Activated CD4-positive, alpha-beta memory T cell treated with anti-CD3 and anti-CD28 coated beads for 36 hours (primary cell): Measurements from ENCODE around the gene HEYL. TPM values are rescaled to one million over a fixed set of nuclear protein-coding genes. Genes with fewer than 3 reads are reported as not detected.

Experiments
- CTCF ChIA-PET: fragments of 350-600 bp; sonication (Branson Sonifier 250); formaldehyde crosslinking; loops from one replicate; lab custom pipeline; 2021; ENCODE audit warnings: antibody characterized with exemption, inconsistent platforms; lab: Charles Lee
- POLR2A ChIA-PET: fragments of 350-600 bp; sonication (Branson Sonifier 250); formaldehyde crosslinking; loops from one replicate; lab custom pipeline; 2021; ENCODE audit warnings: antibody characterized with exemption; lab: Charles Lee
- DNase-seq: peaks from one replicate; pipeline ENCODE4 v3.0.0-alpha.2; 2020
- H3K27ac Mint-ChIP-seq: one replicate; pipeline ENCODE4 v1.8.0; 2021; ENCODE audit warnings: mixed read lengths
- H3K27me3 Mint-ChIP-seq: one replicate; pipeline ENCODE4 v1.8.0; 2021; ENCODE audit warnings: mixed read lengths
- H3K36me3 Mint-ChIP-seq: one replicate; pipeline ENCODE4 v1.8.0; 2021; ENCODE audit warnings: mixed read lengths
- H3K4me1 Mint-ChIP-seq: one replicate; pipeline ENCODE4 v1.8.0; 2021; ENCODE audit warnings: low read depth, mixed read lengths
- H3K4me3 Mint-ChIP-seq: one replicate; pipeline ENCODE4 v1.8.0; 2021; ENCODE audit warnings: mild to moderate bottlenecking, mixed read lengths
- H3K9me3 Mint-ChIP-seq: one replicate; pipeline ENCODE4 v1.8.0; 2021; ENCODE audit warnings: mixed read lengths
- intact Hi-C: fragments of 100-400 bp; cut with micrococcal nuclease; formaldehyde crosslinking; loops from one replicate; pipeline ENCODE4 v1.15.1; 2023
- total RNA-seq, 2 experiments: library from RNA; stranded (reverse); gene quantifications; one replicate each; pipeline ENCODE4 v1.2.3, GENCODE V29; 2021

Gene HEYL
- total RNA-seq, 2 experiments from 2014 or later: 0.19 TPM

DNA sequence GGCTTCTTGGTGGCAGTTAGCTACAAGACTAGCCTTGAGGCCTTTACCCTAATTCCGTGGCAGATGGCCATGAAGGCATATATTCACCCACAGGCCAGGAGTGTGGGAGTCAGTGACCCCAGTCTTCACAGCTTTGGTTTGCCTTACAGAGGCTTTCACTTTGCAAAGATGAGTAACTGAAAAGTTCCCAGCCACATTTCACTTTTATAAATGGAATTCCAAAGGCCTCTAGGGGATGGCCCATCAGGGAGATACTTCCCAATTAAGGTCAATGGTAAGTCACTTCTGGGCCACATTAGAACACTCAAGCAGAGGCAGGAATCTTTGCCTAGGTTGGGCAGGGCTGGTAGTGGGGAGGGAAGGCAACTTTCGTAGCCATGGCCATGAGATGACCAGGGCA is 13.1 kb upstream of the HEYL start:
- ChIA-PET CTCF (interaction anchor here (0.6 to 9.8 kb wide), 7 partner anchors 15 to 689 kb away, joined by 3 to 383 read pairs (median 9); partner anchors contain the start of gene NT5C1A), POLR2A (no interaction called here)
- no peaks in the 10 kb centered on the region for H3K36me3 Mint-ChIP-seq
- H3K27me3 Mint-ChIP-seq: peaks cover 12% of the 10 kb centered on the region
- intact Hi-C loops: loop anchor here (5.0 kb wide), 1 partner anchor 65 kb away; no protein-coding TSS in a partner anchor
- H3K9me3 Mint-ChIP-seq: no peaks in the 10 kb centered on the region
- no peak for DNase-seq
- no peak overlapping the region for H3K4me3 Mint-ChIP-seq
- peaks cover 12% of the 10 kb centered on the region for H3K4me1 Mint-ChIP-seq
- H3K27ac Mint-ChIP-seq: no peak overlapping the region

DNA sequence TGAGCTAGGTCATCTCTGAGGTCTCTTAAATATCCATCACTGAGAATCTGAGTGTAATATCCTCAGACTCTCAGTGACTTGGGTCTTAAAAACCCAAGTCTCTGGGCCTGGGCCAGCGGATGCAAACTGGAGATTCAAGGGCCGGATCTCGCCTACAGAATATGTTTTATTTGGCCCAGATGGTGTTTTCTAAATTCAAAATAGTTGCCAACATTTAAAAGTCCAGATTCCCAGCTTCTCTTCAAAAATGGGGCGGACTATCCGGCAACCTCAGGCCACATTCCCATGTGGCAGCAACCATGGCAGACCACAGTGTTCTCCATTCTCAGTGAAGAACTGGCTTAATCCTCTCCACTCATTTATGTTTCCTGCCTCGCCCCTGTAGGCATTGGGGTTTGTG is 12.7 kb upstream of the HEYL start:
- POLR2A ChIA-PET: no interaction called here
- H3K4me3 Mint-ChIP-seq: no peak overlapping the region
- no peaks in the 10 kb centered on the region for H3K9me3 Mint-ChIP-seq
- DNase-seq: no peak
- no peak overlapping the region for H3K27ac Mint-ChIP-seq
- peaks cover 12% of the 10 kb centered on the region for H3K27me3 Mint-ChIP-seq
- intact Hi-C loops: loop anchor here (5.0 kb wide), 1 partner anchor 65 kb away; no protein-coding TSS in a partner anchor
- CTCF ChIA-PET: interaction anchor here (0.6 to 9.8 kb wide), 4 partner anchors 15 to 690 kb away, joined by 3 to 383 read pairs (median 14); no protein-coding TSS in a partner anchor
- peaks cover 9% of the 10 kb centered on the region for H3K4me1 Mint-ChIP-seq
- no peaks in the 10 kb centered on the region for H3K36me3 Mint-ChIP-seq

DNA sequence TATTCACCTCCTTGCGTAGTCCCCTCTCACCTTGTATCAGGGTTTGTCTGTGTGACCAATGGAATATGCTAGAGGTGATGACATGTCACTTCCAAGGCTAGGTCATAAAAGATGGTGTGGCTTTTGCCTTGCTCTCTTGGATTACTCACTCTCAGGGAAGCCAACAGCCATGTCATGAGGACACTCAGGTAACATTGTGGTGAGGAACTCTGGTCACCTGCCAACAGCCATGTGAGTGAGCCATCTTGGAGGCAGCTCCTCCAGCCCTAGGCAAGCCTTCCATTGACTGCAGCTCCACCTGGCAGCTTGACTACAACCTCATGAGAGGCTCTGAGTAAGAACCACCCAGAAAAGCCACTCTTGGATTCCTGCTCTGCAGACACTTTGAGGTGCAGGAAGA is 11.0 kb upstream of the HEYL start:
- peaks cover 7% of the 10 kb centered on the region for H3K4me1 Mint-ChIP-seq
- POLR2A ChIA-PET: no interaction called here

DNA sequence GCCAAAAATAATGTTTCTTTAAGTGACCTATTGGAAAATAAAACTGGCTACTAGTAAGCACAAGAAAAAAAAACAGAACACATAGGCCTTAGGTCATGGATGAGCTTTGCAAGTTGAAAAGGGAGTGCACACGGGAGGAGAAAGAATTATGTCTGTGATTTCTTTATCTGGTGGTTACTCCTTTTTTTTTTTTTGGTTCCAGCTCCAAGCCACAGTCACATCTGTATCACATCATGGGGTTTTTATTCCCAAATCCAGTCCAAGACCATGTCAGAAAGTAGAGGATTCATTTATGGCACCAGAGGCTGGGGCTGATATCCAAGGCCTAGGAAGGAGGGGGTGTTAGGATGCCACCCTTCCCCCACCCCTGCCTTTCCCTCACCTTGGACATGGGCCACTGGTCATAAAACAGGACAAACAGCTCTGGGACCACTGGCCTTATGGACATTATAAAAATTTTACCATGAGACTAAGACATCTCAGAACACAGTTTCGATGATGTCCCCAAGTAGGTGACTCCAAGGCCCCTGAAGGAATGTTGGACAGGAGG is 10.3 kb upstream of the HEYL start:
- intact Hi-C loops: loop anchor here (5.0 kb wide), 1 partner anchor 68 kb away; no protein-coding TSS in a partner anchor
- Mint-ChIP-seq H3K4me1 (peaks cover 7% of the 10 kb centered on the region), H3K4me3 (no peak overlapping the region), H3K27me3 (peaks cover 12% of the 10 kb centered on the region), H3K27ac (no peak overlapping the region), H3K9me3 (no peaks in the 10 kb centered on the region), H3K36me3 (no peaks in the 10 kb centered on the region)
- CTCF ChIA-PET: interaction anchor here (0.6 to 5.3 kb wide), 4 partner anchors 9 to 507 kb away, joined by 3 to 52 read pairs (median 15); no protein-coding TSS in a partner anchor
- no peak for DNase-seq
- POLR2A ChIA-PET: no interaction called here

More for the DNA sequence above, 11.0 kb upstream of the HEYL start:
- no peak overlapping the region for H3K4me3 Mint-ChIP-seq
- intact Hi-C loops: loop anchor here (5.0 kb wide), 1 partner anchor 67 kb away; no protein-coding TSS in a partner anchor
- no peak overlapping the region for H3K27ac Mint-ChIP-seq
- H3K36me3 Mint-ChIP-seq: no peaks in the 10 kb centered on the region
- no peaks in the 10 kb centered on the region for H3K9me3 Mint-ChIP-seq
- CTCF ChIA-PET: interaction anchor here (0.9 to 5.3 kb wide), 3 partner anchors 9 to 44 kb away, joined by 3 to 52 read pairs (median 4); no protein-coding TSS in a partner anchor
- H3K27me3 Mint-ChIP-seq: peaks cover 12% of the 10 kb centered on the region
- DNase-seq: no peak

DNA sequence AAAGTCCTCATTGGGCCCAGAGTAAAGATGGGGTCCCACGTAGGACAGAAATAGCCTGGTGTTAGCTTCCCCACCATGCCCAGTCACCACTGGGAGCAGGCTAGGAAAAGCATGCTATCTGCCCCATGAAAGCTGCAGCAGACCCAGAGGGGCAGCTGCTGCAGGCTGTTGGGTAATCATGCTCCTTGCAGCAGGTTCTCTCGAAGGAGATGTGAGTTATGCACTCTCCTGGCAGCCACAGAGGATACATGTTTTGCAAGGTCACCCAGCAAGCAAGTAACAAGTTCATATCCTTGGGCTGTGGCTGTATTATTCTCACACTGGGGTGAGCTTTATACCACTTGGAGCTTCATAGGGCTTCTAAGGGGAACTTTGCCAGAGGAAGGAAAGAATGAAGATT is 9.1 kb upstream of the HEYL start:
- H3K9me3 Mint-ChIP-seq: no peaks in the 10 kb centered on the region
- H3K4me3 Mint-ChIP-seq: no peak overlapping the region
- peaks cover 2% of the 10 kb centered on the region for H3K4me1 Mint-ChIP-seq
- intact Hi-C loops: no loop called here
- DNase-seq: no peak
- ChIA-PET CTCF (interaction anchor here (1.4 to 5.3 kb wide), 4 partner anchors 10 to 72 kb away, joined by 4 to 52 read pairs (median 16); no protein-coding TSS in a partner anchor), POLR2A (no interaction called here)
- peaks cover 2% of the 10 kb centered on the region for H3K27me3 Mint-ChIP-seq
- no peaks in the 10 kb centered on the region for H3K36me3 Mint-ChIP-seq
- H3K27ac Mint-ChIP-seq: no peak overlapping the region

DNA sequence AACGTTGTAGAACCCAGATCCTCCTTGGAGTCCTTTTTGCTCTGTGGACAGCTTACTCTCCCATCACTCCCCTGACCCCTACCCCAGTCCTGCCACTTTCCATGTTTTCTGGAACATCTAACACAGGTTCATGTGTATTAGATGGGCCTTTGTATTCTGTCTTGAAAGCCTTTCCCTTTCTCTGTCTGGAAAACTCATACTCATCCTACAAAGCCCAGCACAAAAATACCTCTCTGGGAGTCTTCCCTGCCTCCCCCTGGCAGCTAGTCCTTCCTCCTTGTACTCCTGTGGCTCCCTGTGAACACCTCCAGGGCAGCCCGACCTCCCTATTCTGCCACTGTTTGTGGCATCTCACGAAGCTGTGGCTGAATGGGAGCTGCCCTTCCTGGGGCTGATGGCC is 7.8 kb upstream of the HEYL start:
- Mint-ChIP-seq H3K4me3 (no peak overlapping the region), H3K9me3 (no peaks in the 10 kb centered on the region), H3K36me3 (no peaks in the 10 kb centered on the region), H3K27ac (no peak overlapping the region), H3K4me1 (no peaks in the 10 kb centered on the region), H3K27me3 (no peaks in the 10 kb centered on the region)
- intact Hi-C loops: no loop called here
- no peak for DNase-seq
- POLR2A ChIA-PET: no interaction called here
- CTCF ChIA-PET: interaction anchor here (1.1 to 5.3 kb wide), 5 partner anchors 12 to 73 kb away, joined by 3 to 52 read pairs (median 5); no protein-coding TSS in a partner anchor

DNA sequence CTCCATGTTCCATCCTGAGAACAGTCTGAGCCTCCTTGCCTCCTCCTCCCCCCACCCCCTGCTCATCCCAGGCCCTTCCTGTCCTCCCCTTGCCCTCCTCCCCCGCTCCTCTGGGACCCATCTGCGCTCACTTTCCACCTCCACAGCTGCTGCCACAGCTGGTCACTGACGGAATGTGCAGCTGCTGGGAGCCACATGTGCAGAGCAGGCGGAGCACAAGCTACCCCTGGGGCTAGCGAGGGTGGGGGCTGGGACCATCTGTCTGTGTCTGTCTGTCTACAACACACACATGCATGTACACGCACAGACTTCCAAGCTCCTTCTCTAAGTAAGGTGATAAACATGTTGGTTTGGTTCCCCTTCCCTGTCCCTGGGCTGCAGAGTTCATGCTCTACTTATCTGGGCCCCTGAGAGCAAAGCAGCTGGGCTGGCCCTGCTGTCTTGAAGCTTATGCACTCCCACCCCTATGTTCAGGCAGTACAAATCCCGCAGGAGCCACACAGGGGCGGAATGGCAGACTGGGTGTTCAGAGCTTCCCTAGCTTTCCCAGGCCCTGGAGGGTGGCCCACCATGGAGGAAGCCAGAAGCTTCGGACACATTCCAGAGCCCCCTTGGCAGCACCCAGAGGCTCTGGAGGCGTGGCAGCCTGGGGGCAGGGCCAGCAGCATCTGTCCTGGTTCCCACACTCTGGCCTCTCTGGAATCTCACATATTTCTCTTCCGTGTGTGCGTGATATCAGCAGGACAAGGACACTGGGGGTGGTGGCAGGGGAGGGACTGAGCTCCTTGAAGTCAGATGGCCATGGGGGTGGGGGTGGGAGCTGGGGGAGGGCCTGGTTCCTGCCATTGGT is 7.0 kb upstream of the HEYL start:
- no peaks in the 10 kb centered on the region for H3K9me3 Mint-ChIP-seq
- no peak overlapping the region for H3K27ac Mint-ChIP-seq
- intact Hi-C loops: no loop called here
- H3K4me1 Mint-ChIP-seq: no peaks in the 10 kb centered on the region
- no peak for DNase-seq
- H3K36me3 Mint-ChIP-seq: no peaks in the 10 kb centered on the region
- ChIA-PET POLR2A (no interaction called here), CTCF (interaction anchor here (1.1 to 5.3 kb wide), 4 partner anchors 12 to 41 kb away, joined by 3 to 52 read pairs (median 16); no protein-coding TSS in a partner anchor)
- no peak overlapping the region for H3K4me3 Mint-ChIP-seq
- no peaks in the 10 kb centered on the region for H3K27me3 Mint-ChIP-seq

DNA sequence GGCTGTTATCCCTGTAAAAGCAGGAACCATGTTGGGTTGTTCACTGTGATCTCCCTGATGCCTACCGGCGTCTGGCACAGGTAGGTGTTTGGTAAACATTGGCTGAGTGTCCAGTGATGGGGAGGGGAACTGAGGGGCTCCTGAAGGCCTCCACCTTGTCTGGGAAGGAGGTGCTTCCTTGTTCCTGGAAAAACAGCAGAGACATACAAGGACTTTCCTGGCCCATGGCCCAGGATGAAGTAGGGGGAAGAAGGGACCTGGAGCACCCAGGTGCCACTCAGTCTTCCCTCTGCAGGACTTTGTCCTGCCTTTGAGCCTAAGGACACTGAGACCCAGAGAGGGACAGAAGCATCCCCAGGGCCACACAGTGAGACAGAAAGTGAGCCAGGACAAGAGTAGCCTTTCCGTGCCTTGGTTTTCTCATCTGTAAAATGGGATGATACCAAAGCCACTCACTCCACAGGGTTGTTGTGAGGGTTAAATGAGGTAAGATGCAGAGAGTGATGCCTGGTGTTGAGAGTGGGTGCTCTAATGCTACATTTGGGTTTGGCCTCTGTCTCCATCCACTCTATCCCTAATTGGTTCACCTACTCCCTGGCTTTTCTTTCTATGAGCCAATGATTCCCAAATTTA is 6.1 kb upstream of the HEYL start:
- H3K9me3 Mint-ChIP-seq: no peaks in the 10 kb centered on the region
- no peaks in the 10 kb centered on the region for H3K27me3 Mint-ChIP-seq
- no peak overlapping the region for H3K27ac Mint-ChIP-seq
- CTCF ChIA-PET: interaction anchor here (5.3 kb wide), 1 partner anchor 13 kb away, joined by 52 read pairs; no protein-coding TSS in a partner anchor
- intact Hi-C loops: no loop called here
- POLR2A ChIA-PET: no interaction called here
- H3K4me1 Mint-ChIP-seq: no peaks in the 10 kb centered on the region
- no peak for DNase-seq
- H3K36me3 Mint-ChIP-seq: no peaks in the 10 kb centered on the region
- no peak overlapping the region for H3K4me3 Mint-ChIP-seq

DNA sequence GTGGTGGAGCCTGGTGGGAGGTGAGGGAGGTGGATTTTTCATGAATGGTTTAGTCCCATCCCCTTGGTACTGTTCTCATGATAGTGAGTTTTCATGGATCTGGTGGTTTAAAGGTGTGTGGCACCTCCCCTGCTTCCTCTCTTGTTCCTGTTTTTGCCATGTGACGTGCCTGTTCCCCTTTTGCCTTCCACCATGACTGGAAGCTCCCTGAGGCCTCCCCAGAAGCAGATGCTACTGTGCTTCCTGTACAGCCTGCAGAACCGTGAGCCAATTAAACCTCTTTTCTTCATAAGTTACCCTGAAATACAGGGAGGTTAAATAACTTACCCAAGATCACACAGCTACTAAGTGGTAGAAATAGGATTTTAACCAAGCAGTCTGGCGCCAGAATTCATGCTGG is 4.3 kb upstream of the HEYL start:
- ChIA-PET POLR2A (no interaction called here), CTCF (interaction anchor here (1.1 to 1.4 kb wide), 2 partner anchors 15 to 37 kb away, joined by 3 to 6 read pairs; no protein-coding TSS in a partner anchor)
- Mint-ChIP-seq H3K27me3 (peaks cover 6% of the 10 kb centered on the region), H3K4me3 (no peak overlapping the region), H3K9me3 (no peaks in the 10 kb centered on the region), H3K36me3 (no peaks in the 10 kb centered on the region), H3K27ac (no peak overlapping the region), H3K4me1 (peaks cover 3% of the 10 kb centered on the region)
- intact Hi-C loops: no loop called here
- no peak for DNase-seq

DNA sequence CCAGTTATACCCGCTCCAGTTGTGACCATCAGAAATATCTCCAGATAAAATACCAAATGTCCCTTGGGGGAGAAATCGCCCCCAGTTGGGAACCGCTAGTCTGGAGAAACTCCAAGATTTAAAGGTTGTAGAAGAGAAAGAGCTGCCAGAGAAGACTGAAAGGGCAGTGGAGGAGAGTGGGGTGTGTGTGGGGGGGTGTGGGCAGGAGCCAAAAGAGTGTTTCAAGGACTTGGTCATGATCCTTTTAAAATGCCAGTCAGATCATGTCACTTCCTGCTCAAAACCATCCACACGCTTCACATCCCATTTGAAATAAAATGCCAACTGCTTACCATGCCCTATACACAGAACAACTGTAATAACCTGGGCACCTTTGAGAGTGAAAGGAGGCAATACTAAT is 3.4 kb upstream of the HEYL start:
- Mint-ChIP-seq H3K36me3 (no peaks in the 10 kb centered on the region), H3K4me1 (peaks cover 3% of the 10 kb centered on the region), H3K27me3 (peaks cover 14% of the 10 kb centered on the region), H3K9me3 (no peaks in the 10 kb centered on the region), H3K27ac (no peak overlapping the region), H3K4me3 (no peak overlapping the region)
- no peak for DNase-seq
- intact Hi-C loops: no loop called here
- CTCF ChIA-PET: interaction anchor here (1.4 kb wide), 1 partner anchor 36 kb away, joined by 6 read pairs; no protein-coding TSS in a partner anchor
- POLR2A ChIA-PET: no interaction called here

DNA sequence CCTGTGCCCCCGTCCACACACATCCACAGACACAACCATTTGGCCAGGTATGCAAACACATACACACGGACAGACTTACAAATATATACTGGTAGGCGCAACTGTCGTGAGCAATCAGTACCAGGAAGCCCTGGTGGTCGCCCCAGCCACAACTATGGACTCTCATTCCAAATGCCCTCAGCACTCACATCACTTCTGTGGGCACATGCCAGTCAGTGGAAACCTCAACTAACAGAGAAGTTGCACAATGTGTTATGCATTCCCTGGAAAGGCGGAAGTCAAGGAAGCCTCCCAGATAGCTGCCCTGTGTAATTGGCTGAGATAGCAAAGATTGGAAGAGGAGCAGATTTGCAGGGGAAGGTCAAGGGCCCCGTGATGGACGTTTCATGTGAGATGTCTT is 1.4 kb upstream of the HEYL start:
- Mint-ChIP-seq H3K4me3 (no peak overlapping the region), H3K36me3 (no peaks in the 10 kb centered on the region), H3K27me3 (peaks cover 21% of the 10 kb centered on the region), H3K4me1 (peaks cover 3% of the 10 kb centered on the region), H3K27ac (no peak overlapping the region), H3K9me3 (no peaks in the 10 kb centered on the region)
- intact Hi-C loops: no loop called here
- DNase-seq: no peak
- POLR2A ChIA-PET: no interaction called here
- CTCF ChIA-PET: interaction anchor here (0.9 to 1.1 kb wide), 3 partner anchors 13 to 35 kb away, joined by 4 read pairs; no protein-coding TSS in a partner anchor
